Colon (tissue), 2 donors: Measurements from ENCODE around the gene LDHD.

Experiments
- FAIRE-seq: peaks from 2 replicates; lab custom pipeline; 2012; peaks lifted over from hg19 to GRCh38; lab: Jason Lieb, UNC
- donor health status: control.
- donor health status: control.

LDHD gene

GRCh38 chr16:75062135-75062975 is 54.2 kb downstream of the LDHD start:
- FAIRE-seq = no peak
